Islet precursor cell (in vitro differentiated cells): ENCODE data around the gene LPIN3.

Experiments used
- DNase-seq: peaks from one replicate; pipeline ENCODE4 v3.0.0-alpha.2; 2018

The LPIN3 gene

GRCh38 chr20:41395667-41396664 is 55.3 kb downstream of the LPIN3 start:
- DNase-seq: peak; percentile 87

- DNase-seq: no peak
These were observed 57.8 kb downstream of the LPIN3 start for GRCh38 chr20:41398408-41398807.

- no peak for DNase-seq
These were observed 63.0 kb downstream of the LPIN3 start for GRCh38 chr20:41403604-41404003.

- no peak for DNase-seq
These were observed 64.8 kb downstream of the LPIN3 start for GRCh38 chr20:41405436-41405835.

- no peak for DNase-seq
These were observed 65.7 kb downstream of the LPIN3 start for GRCh38 chr20:41406353-41406752.

- no peak for DNase-seq
These were observed 66.3 kb downstream of the LPIN3 start for GRCh38 chr20:41406896-41407444.

GRCh38 chr20:41407607-41408006 is 67.0 kb downstream of the LPIN3 start:
- DNase-seq: no peak

- no peak for DNase-seq
These were observed 67.7 kb downstream of the LPIN3 start for GRCh38 chr20:41408156-41408794.

GRCh38 chr20:41408986-41409385 is 68.4 kb downstream of the LPIN3 start:
- no peak for DNase-seq
